Adipose tissue (tissue), 3 donors: ENCODE results near the gene FLNA. TPM values are rescaled to one million over a fixed set of nuclear protein-coding genes. Genes with fewer than 3 reads are reported as not detected.
"Not testable (repeated sequence)": the region's sequence is repeated elsewhere in the genome, so short reads cannot be mapped to it uniquely, and the experiment has no call there.

Experiments
- H3K27ac ChIP-seq: one replicate; pipeline ENCODE4 v1.5.1; 2013; ENCODE audit warnings: low read depth, low read length
- WGBS, 3 donors: extraction: QIAGEN DNeasy Blood & Tissue Kit; methylation state at CpG; one replicate each; pipeline ENCODE4 v1.1.7; 2013; 5-methylcytosine and 5-hydroxymethylcytosine counted together
- polyA plus RNA-seq, 3 donors: library from polyadenylated mRNA; stranded (reverse); fragments of 200-250 nt; gene quantifications; one replicate each; pipeline ENCODE4 v1.2.3, GENCODE V29; 2013
- donor health status: healthy with polysubstance abuse.
- donor health status: Bipolar disorder and iron deficiency.
- donor health status: healthy.

The FLNA gene
- 100 to 1,000 TPM; 118 to 552 (median 446) TPM for polyA plus RNA-seq

DNA sequence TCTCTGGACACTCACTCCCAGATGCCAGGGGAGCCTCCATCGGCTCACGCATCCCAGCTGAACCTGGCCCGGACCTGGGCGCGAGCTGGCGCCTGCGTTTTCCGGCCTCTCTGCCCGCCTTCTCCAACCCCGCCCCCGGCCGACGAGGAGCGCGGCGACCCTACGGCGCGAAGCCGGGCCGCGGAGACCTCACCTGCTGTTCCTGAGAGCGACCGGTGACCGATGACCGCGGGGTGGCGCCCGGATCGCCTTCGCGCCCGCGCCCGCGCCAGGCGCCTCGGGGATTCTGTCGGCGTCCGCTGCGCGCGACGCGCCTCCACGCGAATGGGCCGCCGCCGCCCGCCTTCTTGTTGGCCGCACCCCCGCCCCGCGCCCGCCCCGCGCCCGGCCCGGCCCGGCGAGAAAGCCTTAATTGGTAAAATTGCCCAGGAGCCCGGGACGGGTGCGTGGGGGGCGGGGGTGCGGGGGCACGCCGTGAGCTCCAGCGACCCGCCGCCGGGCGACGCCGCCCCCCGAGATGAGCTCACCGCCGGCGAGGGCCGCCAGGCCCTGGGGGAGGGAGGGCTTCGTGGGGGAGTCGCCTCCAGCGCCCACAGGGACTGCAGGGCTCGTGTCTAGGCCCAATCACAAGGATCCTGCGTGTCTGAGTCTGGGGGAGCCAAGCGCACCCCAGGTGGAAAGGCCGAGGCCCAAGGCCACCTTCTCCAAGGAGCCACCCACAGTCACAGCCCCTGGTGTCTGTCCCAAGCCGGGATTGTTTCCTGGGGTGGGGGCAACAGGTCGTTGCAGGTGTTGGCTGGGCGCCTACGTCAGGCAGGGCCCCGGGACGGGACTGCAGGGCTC is at the start of gene FLNA:
TSS of gene FLNA (minus strand) at position 322 of the 843 bp plus-strand sequence. CDS start 3,389 bp downstream, outside the sequence.
- no peak within 1 kb of the TSS for H3K27ac ChIP-seq

GRCh38 chrX:154420402-154420756 is 45.9 kb upstream of the FLNA start:
- 77 to 79% (median 77%) methylated on average over 2 to 10 of the region's 10 CpGs for WGBS, 3 donors
- no peak overlapping the region for H3K27ac ChIP-seq

More for the DNA sequence above, at the start of gene FLNA:
- 7 to 33% (median 17%) methylated on average over 29 to 87 of the region's 95 CpGs for WGBS, 3 donors

DNA sequence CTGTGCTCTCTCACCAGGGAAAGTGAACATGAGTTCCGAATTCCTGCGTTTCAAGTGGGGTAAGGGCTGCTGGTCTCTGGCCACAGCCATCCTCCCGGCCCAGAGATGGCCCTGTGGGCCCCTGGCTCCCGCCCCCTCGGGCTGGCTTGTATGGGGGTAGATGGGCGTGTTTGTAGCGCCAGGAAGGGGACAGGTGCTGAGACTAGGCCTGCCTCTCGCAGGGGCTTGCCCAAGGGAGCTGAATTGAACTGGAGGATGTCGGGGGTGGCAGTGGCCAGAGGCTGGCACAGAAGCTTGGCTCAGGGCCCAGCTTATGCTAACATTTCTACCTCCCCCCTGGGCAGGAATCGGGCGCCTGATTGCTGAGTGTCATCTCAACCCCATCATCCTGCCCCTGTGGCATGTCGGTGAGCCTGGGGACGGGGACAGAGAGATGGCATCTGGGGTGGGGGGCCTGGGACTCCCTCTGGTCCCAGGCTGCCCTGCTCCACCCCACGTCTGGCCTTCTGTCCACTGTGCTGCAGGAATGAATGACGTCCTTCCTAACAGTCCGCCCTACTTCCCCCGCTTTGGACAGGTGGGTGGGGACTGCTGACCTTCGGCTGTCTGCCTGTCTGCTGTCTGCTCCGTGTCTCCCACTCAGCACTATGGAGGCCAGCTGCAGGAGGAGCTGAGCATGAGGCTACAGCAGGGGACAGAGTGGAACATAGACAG is 45.4 kb upstream of the FLNA start:
- no peak overlapping the region for H3K27ac ChIP-seq
- 49 to 74% (median 68%) methylated on average over 11 to 19 of the region's 19 CpGs for WGBS, 3 donors

DNA sequence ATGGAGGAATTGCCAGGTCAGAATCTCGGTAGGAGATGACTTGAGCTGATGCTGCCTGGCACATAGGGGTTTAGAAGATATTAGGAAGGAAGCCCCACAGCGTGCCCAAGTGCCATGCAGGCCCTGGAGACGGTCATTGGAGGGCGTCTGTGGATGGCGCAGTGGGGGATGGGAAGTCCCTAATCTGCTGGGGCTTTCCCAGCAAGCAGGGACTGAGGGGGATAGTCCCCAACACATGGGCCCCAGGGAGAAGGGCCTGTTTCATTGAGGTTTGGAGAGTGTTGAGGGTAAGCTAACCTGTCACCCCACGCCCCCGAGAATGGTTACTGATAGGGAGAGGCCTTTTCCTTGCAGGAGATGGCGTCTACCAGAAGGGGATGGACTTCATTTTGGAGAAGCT is 44.8 kb upstream of the FLNA start:
- H3K27ac ChIP-seq = no peak overlapping the region
- WGBS, 3 donors = 85 to 92% (median 89%) methylated on average over 6 to 8 of the region's 8 CpGs

- 69 to 94% (median 84%) methylated on average over 7 of the region's 7 CpGs for WGBS, 3 donors
- no peak overlapping the region for H3K27ac ChIP-seq
Measured at GRCh38 chrX:154417157-154417556, 42.7 kb upstream of the FLNA start.

DNA sequence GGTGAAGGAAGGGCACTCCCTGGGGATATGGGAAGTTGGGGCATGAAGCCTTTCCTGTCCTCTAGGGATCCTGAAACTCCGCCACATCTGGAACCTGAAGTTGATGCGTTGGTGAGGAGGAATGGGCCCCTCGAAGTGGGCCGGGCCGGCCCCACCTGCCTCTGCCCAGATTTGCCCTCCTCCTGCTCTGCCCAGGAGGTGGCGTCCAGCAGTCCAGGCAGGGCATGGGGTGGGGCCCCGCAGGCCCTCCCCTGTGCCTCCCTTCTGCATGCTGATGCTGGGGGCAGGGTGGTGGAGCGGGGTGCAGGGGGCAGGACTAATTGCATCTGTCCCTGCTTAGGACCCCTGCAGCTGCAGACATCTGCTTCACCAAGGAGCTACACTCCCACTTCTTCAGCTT is 38.7 kb upstream of the FLNA start:
- H3K27ac ChIP-seq = no peak overlapping the region
- 66 to 69% (median 67%) methylated on average over 7 to 8 of the region's 8 CpGs for WGBS, 3 donors

DNA sequence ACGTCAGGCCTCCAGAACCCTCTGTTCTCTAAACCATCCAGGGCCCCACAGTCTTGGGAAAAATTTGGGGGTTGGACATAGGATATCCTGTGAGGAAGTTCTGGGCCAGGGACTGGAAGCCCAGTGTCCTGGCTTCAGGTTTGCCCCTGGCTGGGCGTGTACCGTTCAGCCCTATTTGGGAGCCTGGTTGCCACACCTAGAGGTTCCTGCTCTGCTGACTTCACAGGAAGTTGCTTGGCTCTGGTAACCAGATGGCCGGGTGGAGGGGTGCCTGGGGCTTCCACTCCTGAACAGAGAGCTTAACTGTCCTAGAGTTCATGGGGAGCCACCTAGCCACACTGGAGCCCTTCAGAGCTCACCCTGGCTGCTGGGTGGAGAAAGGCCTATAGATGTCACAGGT is 38.0 kb upstream of the FLNA start:
- WGBS, 3 donors = 15 to 37% (median 22%) methylated on average over 4 of the region's 4 CpGs

GRCh38 chrX:154411981-154412340 is 37.5 kb upstream of the FLNA start:
- H3K27ac ChIP-seq = no peak overlapping the region
- 1 to 49% (median 1%) methylated on average over 16 to 28 of the region's 29 CpGs for WGBS, 3 donors

More for the DNA sequence above, 38.0 kb upstream of the FLNA start:
- no peak overlapping the region for H3K27ac ChIP-seq

DNA sequence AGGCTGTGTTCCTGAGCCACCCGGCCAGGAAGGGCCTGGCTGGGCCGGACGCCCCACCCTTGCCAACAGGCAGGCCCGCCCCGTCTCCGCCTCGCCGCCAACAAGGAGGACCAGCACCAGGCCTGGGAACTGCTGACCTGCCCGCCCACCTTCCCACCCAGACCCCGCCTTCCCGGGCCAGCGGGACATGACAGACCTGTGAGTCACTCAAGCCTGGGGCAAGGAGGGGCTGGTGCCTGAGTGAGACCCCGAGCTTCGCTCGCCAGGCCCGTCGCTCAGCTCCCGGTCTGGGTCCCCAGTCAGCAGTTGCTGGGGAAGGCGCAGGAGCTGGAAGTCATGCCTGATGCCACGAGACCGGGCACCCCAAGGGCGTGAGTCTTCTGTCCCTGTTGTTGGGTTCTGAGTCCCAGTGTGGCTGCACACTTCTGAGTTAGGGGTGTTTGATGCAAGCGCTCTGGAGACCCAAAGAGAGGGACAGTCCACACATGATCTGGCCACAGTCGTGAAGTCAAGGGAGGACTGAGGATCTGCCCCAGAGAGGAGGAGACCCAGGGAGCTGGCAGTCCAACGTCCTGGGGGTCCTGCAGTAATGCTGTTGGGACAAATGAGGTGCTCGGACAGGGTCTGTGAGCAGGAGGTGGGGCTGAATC is 34.9 kb upstream of the FLNA start, which contains the start of gene DNASE1L1:
TSS of gene DNASE1L1 (minus strand) at position 33 of the 650 bp plus-strand sequence. CDS start 3,686 bp downstream, outside the sequence.
- H3K27ac ChIP-seq = no peak within 1 kb of the TSS
- WGBS, 3 donors = 27 to 54% (median 49%) methylated on average over 24 to 26 of the region's 26 CpGs

DNA sequence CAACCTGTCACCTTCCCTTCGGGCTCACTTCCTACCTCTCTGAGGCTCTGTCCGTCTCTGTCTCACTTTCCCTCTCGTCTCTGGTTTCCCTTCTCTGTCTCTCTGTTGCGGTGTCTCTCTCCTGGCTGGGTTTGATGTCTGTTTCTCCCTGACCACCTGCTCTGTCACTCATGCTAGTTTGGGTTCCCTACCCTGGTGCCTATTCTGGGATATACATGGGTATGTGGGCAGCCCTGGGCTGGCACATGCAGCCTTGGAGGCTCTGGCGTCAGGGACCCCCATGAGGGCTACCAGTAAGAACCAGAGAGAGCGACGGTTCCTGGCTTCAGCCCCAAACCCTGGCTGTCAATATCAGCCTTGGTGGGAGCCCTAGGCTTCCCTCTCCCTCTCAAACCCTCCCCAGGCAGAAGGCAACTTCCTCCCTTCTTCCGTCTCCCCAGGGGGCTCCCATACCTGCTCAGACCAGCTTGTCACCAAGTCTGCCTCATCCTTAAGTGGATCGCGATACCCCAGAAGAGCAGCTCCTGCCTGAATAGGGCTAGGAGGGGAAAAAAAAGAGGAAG is 34.3 kb upstream of the FLNA start:
- 28 to 70% (median 56%) methylated on average over 9 to 10 of the region's 10 CpGs for WGBS, 3 donors
- no peak overlapping the region for H3K27ac ChIP-seq

- 87 to 93% (median 90%) methylated on average over 12 to 16 of the region's 16 CpGs for WGBS, 3 donors
- no peak overlapping the region for H3K27ac ChIP-seq
Measured at GRCh38 chrX:154404625-154405192, 30.3 kb upstream of the FLNA start.

GRCh38 chrX:154403858-154404257 is 29.4 kb upstream of the FLNA start:
- H3K27ac ChIP-seq = no peak overlapping the region
- 77 to 96% (median 94%) methylated on average over 4 of the region's 4 CpGs for WGBS, 3 donors

GRCh38 chrX:154403192-154403591 is 28.8 kb upstream of the FLNA start:
- no peak overlapping the region for H3K27ac ChIP-seq
- 87 to 92% (median 88%) methylated on average over 9 to 10 of the region's 10 CpGs for WGBS, 3 donors

DNA sequence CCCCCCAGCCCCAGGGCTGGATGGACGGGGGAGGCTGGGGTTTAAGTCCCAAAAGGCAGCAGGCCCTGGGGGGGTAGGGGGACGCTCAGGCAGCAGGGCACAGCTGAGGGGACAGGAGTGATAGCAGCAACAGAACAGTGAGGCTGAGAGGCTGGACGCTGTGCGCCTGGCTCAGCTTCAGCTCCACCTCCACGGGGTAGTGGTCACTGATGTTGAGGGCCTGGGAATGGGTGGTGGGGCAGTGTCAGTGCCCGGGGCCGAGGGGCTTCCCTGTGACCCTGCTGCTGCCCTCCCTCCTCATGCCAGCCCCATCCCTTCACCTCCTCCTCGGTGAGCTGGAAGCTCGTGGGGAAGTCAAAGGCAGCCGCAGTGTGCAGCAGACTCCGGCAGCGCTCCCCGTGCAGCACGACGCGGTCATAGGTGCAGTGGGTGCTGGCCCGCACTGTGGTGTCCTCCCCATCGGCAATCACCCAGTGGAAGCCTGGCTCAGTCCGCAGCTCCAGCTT is 28.2 kb upstream of the FLNA start:
- 75 to 82% (median 79%) methylated on average over 15 to 19 of the region's 19 CpGs for WGBS, 3 donors
- H3K27ac ChIP-seq = no peak overlapping the region

- H3K27ac ChIP-seq = no peak overlapping the region
- 33 to 69% (median 67%) methylated on average over 6 of the region's 6 CpGs for WGBS, 3 donors
Measured at GRCh38 chrX:154401918-154402621, 27.6 kb upstream of the FLNA start.

GRCh38 chrX:154401045-154401799 is 26.8 kb upstream of the FLNA start:
- 36 to 57% (median 44%) methylated on average over 5 to 6 of the region's 6 CpGs for WGBS, 3 donors
- no peak overlapping the region for H3K27ac ChIP-seq

DNA sequence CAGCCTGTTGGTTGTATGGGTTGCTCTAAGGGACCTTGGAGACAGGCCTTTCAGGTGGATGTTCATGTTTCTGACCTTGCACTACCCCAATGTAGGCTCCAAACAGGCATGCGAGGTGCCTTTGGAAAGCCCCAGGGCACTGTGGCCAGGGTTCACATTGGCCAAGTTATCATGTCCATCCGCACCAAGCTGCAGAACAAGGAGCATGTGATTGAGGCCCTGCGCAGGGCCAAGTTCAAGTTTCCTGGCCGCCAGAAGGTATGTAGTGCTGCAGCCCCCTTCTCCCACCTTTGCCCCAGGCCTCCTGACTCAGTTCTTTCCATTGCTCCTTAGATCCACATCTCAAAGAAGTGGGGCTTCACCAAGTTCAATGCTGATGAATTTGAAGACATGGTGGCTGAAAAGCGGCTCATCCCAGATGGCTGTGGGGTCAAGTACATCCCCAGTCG is 26.0 kb upstream of the FLNA start:
- not testable (repeated sequence) for H3K27ac ChIP-seq
- 54 to 84% (median 81%) methylated on average over 5 to 6 of the region's 6 CpGs for WGBS, 3 donors
